HG02973 (cell line): ENCODE results near the gene BRIX1.
A peak's percentile ranks its signal among the peaks of the same experiment; 100 is the strongest.
"Not testable (repeated sequence)": the region's sequence is repeated elsewhere in the genome, so short reads cannot be mapped to it uniquely, and the experiment has no call there.

Experiments used
- ATAC-seq: cut with Tn5 transposase; IDR thresholded peaks from one replicate; pipeline ENCODE4 v1.9.1; 2021; ENCODE audit warnings: moderate library complexity; ENCODE audit not compliant: unreplicated experiment

BRIX1 gene

DNA sequence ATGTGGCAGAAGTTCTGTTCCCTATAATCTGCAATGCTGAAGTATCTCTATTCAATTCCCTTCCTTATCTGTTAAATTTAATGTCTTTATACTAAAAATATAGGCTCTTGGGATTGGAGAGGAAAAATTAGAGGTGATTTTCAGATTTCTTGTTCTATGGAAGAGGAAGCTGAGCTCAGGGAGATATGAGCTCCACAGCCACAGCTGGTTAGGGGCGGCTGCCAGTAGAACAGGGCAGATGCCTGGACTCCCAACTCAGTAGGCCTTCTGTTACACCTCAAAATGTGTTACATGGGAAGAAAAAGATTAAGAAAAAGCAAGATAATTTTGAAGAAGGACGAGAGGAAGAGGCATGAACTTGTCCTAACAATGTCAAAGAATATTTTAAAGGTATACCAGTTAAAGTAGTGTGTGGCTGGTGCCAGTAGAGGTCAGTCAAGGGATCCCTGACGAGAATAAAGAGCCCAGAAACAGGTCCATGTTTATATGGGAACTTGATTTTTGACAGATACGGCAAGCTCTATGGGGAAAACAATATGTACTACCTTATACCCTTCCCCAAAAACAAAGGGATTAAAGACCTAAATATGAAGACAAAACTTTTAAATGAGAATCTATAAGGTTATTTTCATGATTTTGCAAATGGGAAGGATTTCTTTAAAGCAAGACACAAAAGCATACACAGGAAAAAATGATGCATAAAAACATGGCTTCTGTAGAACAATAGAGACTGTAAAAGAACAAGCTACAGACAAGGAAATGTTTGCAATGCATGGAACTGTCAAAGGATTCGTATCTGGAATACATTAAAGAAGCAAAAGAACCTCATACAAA lies 42.6 kb downstream of the BRIX1 start:
- ATAC-seq, result no peak

GRCh38 chr5:34959323-34959722 lies 43.8 kb downstream of the BRIX1 start:
- peak; percentile 95 for ATAC-seq

- no peak for ATAC-seq
These were observed 52.0 kb downstream of the BRIX1 start for GRCh38 chr5:34967540-34967939.

DNA sequence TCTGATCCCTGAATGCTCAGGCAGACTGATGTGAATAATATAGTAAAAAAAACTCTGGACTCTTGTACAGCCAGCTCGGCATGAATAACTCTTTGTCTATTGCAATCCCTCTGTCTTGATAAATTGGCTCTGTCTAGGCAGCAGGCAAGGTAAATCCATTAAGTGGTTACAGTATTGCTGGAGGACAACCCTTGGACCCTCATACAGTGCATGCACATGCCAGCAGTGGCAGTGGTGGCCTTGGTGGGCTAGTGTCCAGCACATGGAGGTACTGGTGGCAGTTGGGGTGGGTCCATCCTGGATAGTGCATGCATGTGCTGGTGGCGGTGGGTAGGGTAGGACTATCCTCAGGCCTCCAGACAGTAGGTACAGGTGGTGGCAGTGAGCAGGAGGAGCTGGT lies 52.7 kb downstream of the BRIX1 start:
- no peak for ATAC-seq

DNA sequence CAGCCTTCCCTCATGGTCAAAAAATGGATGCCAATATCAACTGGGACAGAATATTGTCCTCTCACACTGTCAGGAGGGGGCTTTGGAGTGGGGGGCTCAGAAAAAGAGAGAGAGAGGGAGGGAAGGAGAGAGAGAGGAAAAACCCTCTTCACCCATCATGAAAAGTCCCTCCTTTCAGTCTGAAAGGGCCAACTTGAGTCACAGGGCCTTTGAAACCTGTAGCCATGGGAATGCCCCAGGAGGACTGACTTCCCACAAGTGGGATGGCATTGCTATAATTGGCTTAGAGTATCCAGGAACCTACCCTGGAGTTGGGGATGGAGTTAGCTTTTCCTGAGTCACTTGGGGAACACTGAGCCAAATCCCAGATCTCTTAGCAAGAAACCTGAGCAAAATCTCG lies 55.0 kb downstream of the BRIX1 start:
- ATAC-seq, result no peak

- not testable (repeated sequence) for ATAC-seq
These were observed 56.1 kb downstream of the BRIX1 start for GRCh38 chr5:34971655-34972054.
